A673 (cell line): ENCODE measurements around the gene RAE1. TPM values are rescaled to one million over a fixed set of nuclear protein-coding genes. Genes with fewer than 3 reads are reported as not detected.

Experiments
- BruUV-seq: library from RNA; stranded (reverse); fragments of 400-500 nt; replicated peaks from 2 replicates; lab custom pipeline; 2021; lab: Mats Ljungman, UMichigan
- CTCF ChIA-PET: fragments of 300-600 bp; sonication (Branson Sonifier 250); formaldehyde crosslinking; loops from one replicate; lab custom pipeline; 2022; ENCODE audit warnings: antibody characterized with exemption; lab: Charles Lee
- POLR2A ChIA-PET: fragments of 300-600 bp; sonication (Branson Sonifier 250); formaldehyde crosslinking; loops from one replicate; lab custom pipeline; 2022; ENCODE audit warnings: antibody characterized with exemption; ENCODE audit not compliant: low non-redundant PET; lab: Charles Lee
- DNase-seq: peaks from one replicate; pipeline ENCODE4 v3.0.0-alpha.2; 2015; ENCODE audit warnings: low spot score
- H3K27ac ChIP-seq: fragments of 200-600 bp; sonication (generic); 2 replicates; pipeline ENCODE4 v1.5.1; 2016; ENCODE audit warnings: mixed run types, low read depth, mild to moderate bottlenecking, mixed read lengths, antibody characterized with exemption, low read length; ENCODE audit not compliant: poor library complexity, severe bottlenecking
- H3K27me3 ChIP-seq: fragments of 200-600 bp; sonication (generic); replicated peaks from 2 replicates; pipeline ENCODE4 v1.6.1; 2017; ENCODE audit warnings: mixed run types, low read depth, mild to moderate bottlenecking, mixed read lengths, antibody characterized with exemption, low read length; ENCODE audit not compliant: insufficient read depth, poor library complexity
- H3K36me3 ChIP-seq: fragments of 200-600 bp; sonication (generic); 2 replicates; pipeline ENCODE4 v1.6.1; 2016; ENCODE audit warnings: mixed run types, mild to moderate bottlenecking, mixed read lengths, antibody characterized with exemption, low read length; ENCODE audit not compliant: insufficient read depth, poor library complexity, severe bottlenecking
- H3K4me1 ChIP-seq: fragments of 200-600 bp; sonication (generic); 2 replicates; pipeline ENCODE4 v1.6.1; 2017; ENCODE audit warnings: mixed run types, mild to moderate bottlenecking, mixed read lengths, antibody characterized with exemption, low read length; ENCODE audit not compliant: insufficient read depth, poor library complexity, severe bottlenecking
- H3K4me3 ChIP-seq: fragments of 200-600 bp; sonication (generic); 2 replicates; pipeline ENCODE4 v1.5.1; 2016; ENCODE audit warnings: low read depth, mixed run types, mild to moderate bottlenecking, mixed read lengths, low read length; ENCODE audit not compliant: poor library complexity, severe bottlenecking
- H3K9me3 ChIP-seq: fragments of 200-600 bp; sonication (generic); 2 replicates; pipeline ENCODE4 v1.6.1; 2016; ENCODE audit warnings: mixed run types, low read depth, mild to moderate bottlenecking, mixed read lengths, antibody characterized with exemption, low read length; ENCODE audit not compliant: poor library complexity, severe bottlenecking
- EZH2 ChIP-seq: fragments of 200-600 bp; sonication (generic); IDR thresholded peaks from 2 replicates; pipeline ENCODE4 v1.6.1; 2017; ENCODE audit warnings: borderline replicate concordance, low read depth, mild to moderate bottlenecking, mixed read lengths, antibody characterized with exemption, low read length; ENCODE audit not compliant: poor library complexity, severe bottlenecking
- intact Hi-C: fragments of 100-400 bp; cut with micrococcal nuclease; formaldehyde crosslinking; loops from one replicate; pipeline ENCODE4 v1.10.0; 2022; ENCODE audit not compliant: unreplicated experiment
- total RNA-seq: library from RNA; stranded (reverse); gene quantifications from 2 replicates; pipeline ENCODE4 v1.2.3, GENCODE V29; 2021
- TF ChIP-seq, protein P1 (sequence below): fragments of 300-800, 200-600 bp; sonication (generic); conservative IDR thresholded peaks from 2 replicates; pipeline ENCODE4 v1.5.1; 2017; ENCODE audit warnings: low read depth, mild to moderate bottlenecking, antibody characterized with exemption, low read length, moderate library complexity, mixed read lengths

RAE1 gene
- total RNA-seq, 1 experiment from 2014 or later: 70.9 TPM

DNA sequence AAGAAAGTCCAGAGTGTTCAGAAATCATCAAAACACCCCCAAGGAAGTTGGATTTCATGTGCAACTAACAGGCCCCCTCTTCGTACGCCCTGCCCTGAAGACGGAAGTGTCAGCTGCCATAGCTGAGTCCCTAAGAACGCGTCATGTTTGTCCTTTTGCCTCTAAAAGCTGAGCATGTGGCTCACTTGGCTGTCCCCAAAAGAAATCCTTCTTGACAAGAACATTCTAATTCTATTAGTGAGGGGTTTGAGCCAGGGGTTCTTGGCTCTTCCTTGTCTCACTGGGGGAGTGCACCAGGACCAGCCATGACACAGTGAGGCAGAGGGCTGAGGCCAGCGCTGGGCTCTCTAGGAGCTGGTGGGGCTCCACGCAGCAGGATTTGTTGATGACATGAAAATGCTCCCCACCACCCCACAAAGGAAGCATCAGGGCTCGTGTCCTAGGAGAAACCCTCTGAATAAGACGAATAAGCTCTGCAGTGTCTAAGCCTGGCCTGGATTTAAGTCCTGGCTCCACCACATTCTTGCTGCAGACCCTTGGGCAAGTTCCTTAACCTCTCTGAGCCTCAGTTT lies 41.4 kb upstream of the RAE1 start:
- no peak for TF ChIP-seq EZH2
- TF ChIP-seq, protein P1, sequence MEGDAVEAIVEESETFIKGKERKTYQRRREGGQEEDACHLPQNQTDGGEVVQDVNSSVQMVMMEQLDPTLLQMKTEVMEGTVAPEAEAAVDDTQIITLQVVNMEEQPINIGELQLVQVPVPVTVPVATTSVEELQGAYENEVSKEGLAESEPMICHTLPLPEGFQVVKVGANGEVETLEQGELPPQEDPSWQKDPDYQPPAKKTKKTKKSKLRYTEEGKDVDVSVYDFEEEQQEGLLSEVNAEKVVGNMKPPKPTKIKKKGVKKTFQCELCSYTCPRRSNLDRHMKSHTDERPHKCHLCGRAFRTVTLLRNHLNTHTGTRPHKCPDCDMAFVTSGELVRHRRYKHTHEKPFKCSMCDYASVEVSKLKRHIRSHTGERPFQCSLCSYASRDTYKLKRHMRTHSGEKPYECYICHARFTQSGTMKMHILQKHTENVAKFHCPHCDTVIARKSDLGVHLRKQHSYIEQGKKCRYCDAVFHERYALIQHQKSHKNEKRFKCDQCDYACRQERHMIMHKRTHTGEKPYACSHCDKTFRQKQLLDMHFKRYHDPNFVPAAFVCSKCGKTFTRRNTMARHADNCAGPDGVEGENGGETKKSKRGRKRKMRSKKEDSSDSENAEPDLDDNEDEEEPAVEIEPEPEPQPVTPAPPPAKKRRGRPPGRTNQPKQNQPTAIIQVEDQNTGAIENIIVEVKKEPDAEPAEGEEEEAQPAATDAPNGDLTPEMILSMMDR: no peak
- intact Hi-C loops: no loop called here
- CTCF ChIA-PET: no interaction called here
- DNase-seq: no peak
- Histone ChIP-seq H3K27me3 (peaks cover 88% of the 10 kb centered on the region), H3K27ac (no peak overlapping the region), H3K4me3 (no peak overlapping the region), H3K9me3 (no peaks in the 10 kb centered on the region), H3K4me1 (no peaks in the 10 kb centered on the region), H3K36me3 (no peaks in the 10 kb centered on the region)
- POLR2A ChIA-PET: no interaction called here
- BruUV-seq: no TSS peak

- Histone ChIP-seq H3K4me1 (no peaks in the 10 kb centered on the region), H3K4me3 (no peak overlapping the region), H3K9me3 (no peaks in the 10 kb centered on the region), H3K27ac (no peak overlapping the region), H3K27me3 (peaks cover 82% of the 10 kb centered on the region), H3K36me3 (no peaks in the 10 kb centered on the region)
- POLR2A ChIA-PET: no interaction called here
- TF ChIP-seq, protein P1: no peak
- no peak for TF ChIP-seq EZH2
- DNase-seq: no peak
- intact Hi-C loops: no loop called here
- BruUV-seq: no TSS peak
- CTCF ChIA-PET: no interaction called here
These were observed 40.1 kb upstream of the RAE1 start for GRCh38 chr20:57310821-57311514.

DNA sequence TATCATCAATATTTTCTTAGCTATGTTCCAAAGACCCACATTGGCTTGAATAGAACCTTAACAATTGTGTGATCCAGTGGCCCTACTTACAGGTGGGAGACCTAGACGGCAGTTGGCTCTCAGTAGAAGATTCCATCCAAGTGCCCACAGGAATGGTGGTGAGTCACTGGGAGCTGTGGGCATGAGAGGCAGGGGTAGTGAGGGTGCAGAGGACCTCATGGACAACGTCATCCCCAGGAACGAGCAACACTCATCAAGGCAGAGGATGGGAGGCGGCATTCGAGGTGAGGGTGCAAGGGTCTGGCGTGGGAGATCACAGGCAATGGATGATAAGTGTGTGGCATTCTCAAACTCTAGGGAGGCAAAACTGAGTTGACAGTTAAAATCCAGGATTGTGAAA lies 38.9 kb upstream of the RAE1 start:
- Histone ChIP-seq H3K27ac (no peak overlapping the region), H3K4me3 (no peak overlapping the region), H3K4me1 (no peaks in the 10 kb centered on the region), H3K9me3 (no peaks in the 10 kb centered on the region), H3K36me3 (no peaks in the 10 kb centered on the region), H3K27me3 (peaks cover 76% of the 10 kb centered on the region)
- DNase-seq: no peak
- POLR2A ChIA-PET: no interaction called here
- BruUV-seq: no TSS peak
- intact Hi-C loops: no loop called here
- CTCF ChIA-PET: no interaction called here
- no peak for TF ChIP-seq EZH2
- TF ChIP-seq, protein P1: no peak
